GM12864 (cell line): ENCODE measurements around the gene CAPNS1.

Source experiments
- DNase-seq: peaks from one replicate; pipeline ENCODE4 v3.0.0-alpha.2; 2011; ENCODE audit warnings: low read depth
- H3K4me3 ChIP-seq: 2 replicates; pipeline ENCODE4 v1.5.1; 2011; ENCODE audit warnings: mild to moderate bottlenecking, low read depth, low read length, control low read depth
- TF ChIP-seq, protein P1 (sequence below): IDR thresholded peaks from 2 replicates; pipeline ENCODE4 v1.5.1; 2011; ENCODE audit warnings: low read depth, mild to moderate bottlenecking, moderate library complexity, low read length, control low read depth, inconsistent platforms; ENCODE audit errors: missing control alignments

The CAPNS1 gene

GRCh38 chr19:36152019-36152351 lies 12.1 kb downstream of the CAPNS1 start:
- no peak for DNase-seq
- TF ChIP-seq, protein P1, sequence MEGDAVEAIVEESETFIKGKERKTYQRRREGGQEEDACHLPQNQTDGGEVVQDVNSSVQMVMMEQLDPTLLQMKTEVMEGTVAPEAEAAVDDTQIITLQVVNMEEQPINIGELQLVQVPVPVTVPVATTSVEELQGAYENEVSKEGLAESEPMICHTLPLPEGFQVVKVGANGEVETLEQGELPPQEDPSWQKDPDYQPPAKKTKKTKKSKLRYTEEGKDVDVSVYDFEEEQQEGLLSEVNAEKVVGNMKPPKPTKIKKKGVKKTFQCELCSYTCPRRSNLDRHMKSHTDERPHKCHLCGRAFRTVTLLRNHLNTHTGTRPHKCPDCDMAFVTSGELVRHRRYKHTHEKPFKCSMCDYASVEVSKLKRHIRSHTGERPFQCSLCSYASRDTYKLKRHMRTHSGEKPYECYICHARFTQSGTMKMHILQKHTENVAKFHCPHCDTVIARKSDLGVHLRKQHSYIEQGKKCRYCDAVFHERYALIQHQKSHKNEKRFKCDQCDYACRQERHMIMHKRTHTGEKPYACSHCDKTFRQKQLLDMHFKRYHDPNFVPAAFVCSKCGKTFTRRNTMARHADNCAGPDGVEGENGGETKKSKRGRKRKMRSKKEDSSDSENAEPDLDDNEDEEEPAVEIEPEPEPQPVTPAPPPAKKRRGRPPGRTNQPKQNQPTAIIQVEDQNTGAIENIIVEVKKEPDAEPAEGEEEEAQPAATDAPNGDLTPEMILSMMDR: no peak
- H3K4me3 ChIP-seq: no peak overlapping the region

DNA sequence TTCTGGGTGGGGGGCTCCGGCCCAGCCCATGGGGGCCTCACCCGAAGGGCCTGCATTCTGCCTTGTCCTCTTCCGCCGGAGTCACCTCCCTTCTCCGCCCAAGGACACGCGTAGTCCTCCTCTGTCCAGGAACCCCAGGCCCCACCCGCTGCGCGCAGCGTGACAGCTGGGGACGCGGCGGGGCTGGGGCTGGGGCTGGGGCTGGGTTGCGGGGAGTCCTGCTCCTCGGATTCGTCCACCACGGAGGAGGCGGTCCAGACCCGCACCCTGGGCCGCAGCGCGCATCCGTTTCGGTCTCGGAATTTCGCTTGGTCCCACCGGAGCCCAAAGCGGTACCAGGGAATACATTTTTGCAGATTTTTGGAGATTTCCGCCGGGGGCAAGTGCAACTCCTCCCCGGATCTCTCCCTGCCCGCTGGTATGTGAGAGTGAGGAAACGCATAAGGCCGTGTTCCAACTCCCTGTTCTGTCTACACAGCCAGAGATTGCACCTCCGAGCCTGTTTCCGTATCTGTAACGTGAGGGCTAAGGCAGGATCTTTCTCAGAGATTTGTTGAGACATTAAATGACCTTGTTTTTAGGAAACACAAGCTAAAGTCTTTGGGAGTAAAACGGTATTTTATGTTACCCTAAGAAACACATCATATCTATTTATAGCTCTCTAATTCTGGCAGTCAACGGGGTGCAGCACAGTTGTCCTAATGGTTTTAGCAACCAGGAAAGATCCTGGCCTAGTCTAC lies 12.7 kb downstream of the CAPNS1 start, which contains the start of gene COX7A1:
COX7A1 (minus strand) TSS at position 96 of the 740 bp plus-strand sequence; CDS start at position 56, 40 bp downstream.
- DNase-seq: no peak
- no peak within 1 kb of the TSS for H3K4me3 ChIP-seq
- TF ChIP-seq, protein P1: no peak

- no peak overlapping the region for H3K4me3 ChIP-seq
- TF ChIP-seq, protein P1: no peak
- no peak for DNase-seq
These were observed 13.3 kb downstream of the CAPNS1 start for GRCh38 chr19:36153126-36153525.

DNA sequence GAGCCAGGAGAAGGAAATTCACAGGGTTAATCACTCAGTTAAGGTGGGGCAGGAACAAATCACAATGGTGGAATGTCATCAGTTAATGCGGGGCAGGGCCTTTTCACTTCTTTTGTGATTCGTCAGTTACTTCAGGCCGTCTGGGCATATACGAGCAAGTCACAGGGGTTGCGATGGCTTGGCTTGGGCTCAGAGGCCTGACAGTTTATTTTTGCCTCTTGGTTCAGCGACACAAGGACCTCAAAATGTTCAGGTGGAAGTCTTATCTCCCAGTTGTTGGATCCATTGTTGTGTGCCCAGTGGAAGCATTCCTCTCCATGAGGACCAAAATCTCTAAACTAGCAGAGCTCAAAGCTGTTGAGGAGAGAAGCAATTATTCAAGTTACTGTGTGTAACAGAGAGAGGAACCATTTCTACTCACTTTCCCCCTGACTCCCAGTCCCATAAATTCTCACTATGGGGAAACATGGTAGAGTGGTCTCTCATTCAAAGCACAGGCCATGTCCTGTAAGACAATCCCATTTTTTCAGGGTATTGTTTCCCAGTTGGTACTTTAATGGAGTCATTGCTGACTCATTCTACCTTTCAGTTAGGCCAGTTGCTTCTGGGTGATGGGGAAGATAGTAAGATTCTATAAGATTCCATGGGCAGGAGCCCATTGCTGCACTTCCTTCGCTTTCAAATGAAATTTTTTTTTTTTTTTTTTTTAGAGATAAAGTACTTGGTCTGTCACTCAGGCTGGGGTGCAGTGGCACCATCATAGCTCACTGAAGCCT lies 21.1 kb downstream of the CAPNS1 start:
- no peak overlapping the region for H3K4me3 ChIP-seq
- no peak for DNase-seq
- TF ChIP-seq, protein P1: no peak

- no peak for DNase-seq
- TF ChIP-seq, protein P1: no peak
- no peak overlapping the region for H3K4me3 ChIP-seq
These were observed 23.9 kb downstream of the CAPNS1 start for GRCh38 chr19:36163813-36164212.

- TF ChIP-seq, protein P1: no peak
- no peak overlapping the region for H3K4me3 ChIP-seq
- no peak for DNase-seq
These were observed 29.4 kb downstream of the CAPNS1 start for GRCh38 chr19:36169084-36169760.
